A673 (cell line): Measurements from ENCODE around the gene MRC1. TPM values are rescaled to one million over a fixed set of nuclear protein-coding genes. Genes with fewer than 3 reads are reported as not detected.

Source experiments
- BruUV-seq: library from RNA; stranded (reverse); fragments of 400-500 nt; replicated peaks from 2 replicates; lab custom pipeline; 2021; lab: Mats Ljungman, UMichigan
- CTCF ChIA-PET: fragments of 300-600 bp; sonication (Branson Sonifier 250); formaldehyde crosslinking; loops from one replicate; lab custom pipeline; 2022; ENCODE audit warnings: antibody characterized with exemption; lab: Charles Lee
- POLR2A ChIA-PET: fragments of 300-600 bp; sonication (Branson Sonifier 250); formaldehyde crosslinking; loops from one replicate; lab custom pipeline; 2022; ENCODE audit warnings: antibody characterized with exemption; ENCODE audit not compliant: low non-redundant PET; lab: Charles Lee
- DNase-seq: peaks from one replicate; pipeline ENCODE4 v3.0.0-alpha.2; 2015; ENCODE audit warnings: low spot score
- H3K27ac ChIP-seq: fragments of 200-600 bp; sonication (generic); 2 replicates; pipeline ENCODE4 v1.5.1; 2016; ENCODE audit warnings: mixed run types, low read depth, mild to moderate bottlenecking, mixed read lengths, antibody characterized with exemption, low read length; ENCODE audit not compliant: poor library complexity, severe bottlenecking
- H3K27me3 ChIP-seq: fragments of 200-600 bp; sonication (generic); replicated peaks from 2 replicates; pipeline ENCODE4 v1.6.1; 2017; ENCODE audit warnings: mixed run types, low read depth, mild to moderate bottlenecking, mixed read lengths, antibody characterized with exemption, low read length; ENCODE audit not compliant: insufficient read depth, poor library complexity
- H3K36me3 ChIP-seq: fragments of 200-600 bp; sonication (generic); 2 replicates; pipeline ENCODE4 v1.6.1; 2016; ENCODE audit warnings: mixed run types, mild to moderate bottlenecking, mixed read lengths, antibody characterized with exemption, low read length; ENCODE audit not compliant: insufficient read depth, poor library complexity, severe bottlenecking
- H3K4me1 ChIP-seq: fragments of 200-600 bp; sonication (generic); 2 replicates; pipeline ENCODE4 v1.6.1; 2017; ENCODE audit warnings: mixed run types, mild to moderate bottlenecking, mixed read lengths, antibody characterized with exemption, low read length; ENCODE audit not compliant: insufficient read depth, poor library complexity, severe bottlenecking
- H3K4me3 ChIP-seq: fragments of 200-600 bp; sonication (generic); 2 replicates; pipeline ENCODE4 v1.5.1; 2016; ENCODE audit warnings: low read depth, mixed run types, mild to moderate bottlenecking, mixed read lengths, low read length; ENCODE audit not compliant: poor library complexity, severe bottlenecking
- H3K9me3 ChIP-seq: fragments of 200-600 bp; sonication (generic); 2 replicates; pipeline ENCODE4 v1.6.1; 2016; ENCODE audit warnings: mixed run types, low read depth, mild to moderate bottlenecking, mixed read lengths, antibody characterized with exemption, low read length; ENCODE audit not compliant: poor library complexity, severe bottlenecking
- CTCF ChIP-seq: fragments of 300-800, 200-600 bp; sonication (generic); conservative IDR thresholded peaks from 2 replicates; pipeline ENCODE4 v1.5.1; 2017; ENCODE audit warnings: low read depth, mild to moderate bottlenecking, antibody characterized with exemption, low read length, moderate library complexity, mixed read lengths
- EZH2 ChIP-seq: fragments of 200-600 bp; sonication (generic); IDR thresholded peaks from 2 replicates; pipeline ENCODE4 v1.6.1; 2017; ENCODE audit warnings: borderline replicate concordance, low read depth, mild to moderate bottlenecking, mixed read lengths, antibody characterized with exemption, low read length; ENCODE audit not compliant: poor library complexity, severe bottlenecking
- intact Hi-C: fragments of 100-400 bp; cut with micrococcal nuclease; formaldehyde crosslinking; loops from one replicate; pipeline ENCODE4 v1.10.0; 2022; ENCODE audit not compliant: unreplicated experiment
- total RNA-seq: library from RNA; stranded (reverse); gene quantifications from 2 replicates; pipeline ENCODE4 v1.2.3, GENCODE V29; 2021

Gene MRC1
- total RNA-seq, 1 experiment from 2014 or later, result 0.15 TPM

GRCh38 chr10:17835688-17836087 is 26.5 kb downstream of the MRC1 start:
- peak; percentile 44 for DNase-seq
- Histone ChIP-seq H3K27ac (no peak overlapping the region), H3K9me3 (no peaks in the 10 kb centered on the region), H3K36me3 (no peaks in the 10 kb centered on the region), H3K4me3 (no peak overlapping the region), H3K27me3 (no peaks in the 10 kb centered on the region), H3K4me1 (peaks cover 18% of the 10 kb centered on the region)
- TF ChIP-seq CTCF (no peak), EZH2 (no peak)
- ChIA-PET POLR2A (no interaction called here), CTCF (no interaction called here)
- BruUV-seq, result no TSS peak
- intact Hi-C loops, result no loop called here

- no peaks in the 10 kb centered on the region for H3K27me3 ChIP-seq
- DNase-seq, result peak; percentile 75
- no peaks in the 10 kb centered on the region for H3K9me3 ChIP-seq
- peaks cover 18% of the 10 kb centered on the region for H3K4me1 ChIP-seq
- peak overlapping the region; percentile 20 for H3K27ac ChIP-seq
- no peaks in the 10 kb centered on the region for H3K36me3 ChIP-seq
- no peak for TF ChIP-seq EZH2
- TF ChIP-seq CTCF, result no peak
- ChIA-PET CTCF (no interaction called here), POLR2A (interaction anchor here (0.6 kb wide), 1 partner anchor 13 kb away, joined by 3 read pairs; no protein-coding TSS in a partner anchor)
- intact Hi-C loops, result no loop called here
- BruUV-seq, result no TSS peak
- H3K4me3 ChIP-seq, result peak overlapping the region; percentile 20
These were observed 27.8 kb downstream of the MRC1 start for GRCh38 chr10:17836942-17837341.

- Histone ChIP-seq H3K36me3 (no peaks in the 10 kb centered on the region), H3K27ac (no peak overlapping the region), H3K27me3 (no peaks in the 10 kb centered on the region), H3K4me3 (no peak overlapping the region), H3K9me3 (no peaks in the 10 kb centered on the region), H3K4me1 (peaks cover 18% of the 10 kb centered on the region)
- intact Hi-C loops, result no loop called here
- ChIA-PET CTCF (interaction anchor here (0.7 kb wide), 1 partner anchor 10 kb away, joined by 6 read pairs; no protein-coding TSS in a partner anchor), POLR2A (no interaction called here)
- BruUV-seq, result no TSS peak
- no peak for DNase-seq
- TF ChIP-seq EZH2, result no peak
- no peak for TF ChIP-seq CTCF
These were observed 29.0 kb downstream of the MRC1 start for GRCh38 chr10:17838080-17838648.
